Uterus (tissue), 2 donors: ENCODE results near the gene EML5.

ENCODE experiments used
- POLR2A ChIP-seq, 2 donors: fragments of 450-650 bp; IDR thresholded peaks; one replicate each; pipeline ENCODE4 v1.6.1; 2016; ENCODE audit warnings: antibody characterized with exemption in 2 of 2, mild to moderate bottlenecking in 1 of 2, moderate library complexity in 1 of 2
- TF ChIP-seq, protein P1 (sequence below), 4 experiments: fragments of 200-600 bp in 2 of 4; fragments of 450-650 bp in 2 of 4; sonication (generic) in 2 of 4; IDR thresholded peaks; one replicate each; pipeline ENCODE4 v1.5.1; 2016 to 2019; ENCODE audit warnings: antibody characterized with exemption in 4 of 4, mild to moderate bottlenecking in 2 of 4, moderate library complexity in 1 of 4

DNA sequence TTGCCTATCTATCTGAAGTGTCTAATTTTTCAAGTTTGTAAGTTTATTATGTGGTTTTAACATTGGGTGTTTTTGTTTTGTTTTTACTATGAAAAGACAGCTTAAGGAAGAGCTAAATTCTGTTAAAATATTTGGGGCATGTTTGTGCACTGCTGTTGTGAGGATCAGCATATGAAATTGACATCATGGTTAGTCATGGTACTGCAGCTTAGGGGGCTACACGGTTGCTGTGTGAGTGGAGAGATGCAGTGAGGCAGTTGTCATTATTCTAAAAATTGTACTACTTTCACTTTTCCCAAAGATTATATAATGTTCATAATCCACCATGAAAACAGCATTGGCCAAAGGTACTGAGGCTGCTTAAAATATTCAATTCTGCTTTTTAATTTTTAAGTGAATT is 180.9 kb downstream of the EML5 start:
- TF ChIP-seq, protein P1, sequence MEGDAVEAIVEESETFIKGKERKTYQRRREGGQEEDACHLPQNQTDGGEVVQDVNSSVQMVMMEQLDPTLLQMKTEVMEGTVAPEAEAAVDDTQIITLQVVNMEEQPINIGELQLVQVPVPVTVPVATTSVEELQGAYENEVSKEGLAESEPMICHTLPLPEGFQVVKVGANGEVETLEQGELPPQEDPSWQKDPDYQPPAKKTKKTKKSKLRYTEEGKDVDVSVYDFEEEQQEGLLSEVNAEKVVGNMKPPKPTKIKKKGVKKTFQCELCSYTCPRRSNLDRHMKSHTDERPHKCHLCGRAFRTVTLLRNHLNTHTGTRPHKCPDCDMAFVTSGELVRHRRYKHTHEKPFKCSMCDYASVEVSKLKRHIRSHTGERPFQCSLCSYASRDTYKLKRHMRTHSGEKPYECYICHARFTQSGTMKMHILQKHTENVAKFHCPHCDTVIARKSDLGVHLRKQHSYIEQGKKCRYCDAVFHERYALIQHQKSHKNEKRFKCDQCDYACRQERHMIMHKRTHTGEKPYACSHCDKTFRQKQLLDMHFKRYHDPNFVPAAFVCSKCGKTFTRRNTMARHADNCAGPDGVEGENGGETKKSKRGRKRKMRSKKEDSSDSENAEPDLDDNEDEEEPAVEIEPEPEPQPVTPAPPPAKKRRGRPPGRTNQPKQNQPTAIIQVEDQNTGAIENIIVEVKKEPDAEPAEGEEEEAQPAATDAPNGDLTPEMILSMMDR (IDR thresholded peaks at IDR 0.05) = no peak
- TF ChIP-seq POLR2A (IDR thresholded peaks at IDR 0.05) = no peak
